Measurements from ENCODE around the gene NFILZ.

Gene NFILZ

GRCh38 chr19:8615813-8616596 is 14.4 kb upstream of the NFILZ start:
- TF ChIP-seq TAF1 (IDR thresholded peaks at IDR 0.05; ENCODE audit: borderline replicate concordance, insufficient read depth, low read length) (no peak), FOXP2 (optimal IDR thresholded peaks at IDR 0.05; ENCODE audit: borderline replicate concordance, extremely low read depth, extremely low read length, insufficient read depth) (no peak), POLR2AphosphoS5 (IDR thresholded peaks at IDR 0.05; ENCODE audit: low read depth, low read length) (no peak), REST (IDR thresholded peaks at IDR 0.05; ENCODE audit: insufficient read depth in 1 of 2, low read depth in 2 of 2, low read length in 2 of 2) (no peak), SIN3A (IDR thresholded peaks at IDR 0.05; ENCODE audit: borderline replicate concordance, insufficient read depth, low read length) (no peak)

- TF ChIP-seq POLR2AphosphoS5 (IDR thresholded peaks at IDR 0.05; ENCODE audit: low read depth, low read length), result no peak
Measured at GRCh38 chr19:8616861-8617260, 13.6 kb upstream of the NFILZ start.

- TF ChIP-seq FOXP2 (optimal IDR thresholded peaks at IDR 0.05; ENCODE audit: borderline replicate concordance, extremely low read depth, extremely low read length, insufficient read depth) (no peak), TAF1 (IDR thresholded peaks at IDR 0.05; ENCODE audit: borderline replicate concordance, insufficient read depth, low read length) (no peak), POLR2AphosphoS5 (IDR thresholded peaks at IDR 0.05; ENCODE audit: low read depth, low read length) (no peak), SIN3A (IDR thresholded peaks at IDR 0.05; ENCODE audit: borderline replicate concordance, insufficient read depth, low read length) (no peak), REST (IDR thresholded peaks at IDR 0.05; ENCODE audit: insufficient read depth in 1 of 2, low read depth in 2 of 2, low read length in 2 of 2) (no peak)
Measured at GRCh38 chr19:8617984-8618383, 12.4 kb upstream of the NFILZ start.

GRCh38 chr19:8618751-8619150 is 11.7 kb upstream of the NFILZ start:
- TF ChIP-seq POLR2AphosphoS5 (IDR thresholded peaks at IDR 0.05; ENCODE audit: low read depth, low read length) (no peak), SIN3A (IDR thresholded peaks at IDR 0.05; ENCODE audit: borderline replicate concordance, insufficient read depth, low read length) (no peak), REST (IDR thresholded peaks at IDR 0.05; ENCODE audit: insufficient read depth in 1 of 2, low read depth in 2 of 2, low read length in 2 of 2) (no peak)

GRCh38 chr19:8626842-8627241 is 3.6 kb upstream of the NFILZ start:
- TF ChIP-seq FOXP2 (optimal IDR thresholded peaks at IDR 0.05; ENCODE audit: borderline replicate concordance, extremely low read depth, extremely low read length, insufficient read depth), result no peak
- no peak for TF ChIP-seq TAF1 (IDR thresholded peaks at IDR 0.05; ENCODE audit: borderline replicate concordance, insufficient read depth, low read length)
- TF ChIP-seq POLR2AphosphoS5 (IDR thresholded peaks at IDR 0.05; ENCODE audit: low read depth, low read length), result no peak
- TF ChIP-seq REST (IDR thresholded peaks at IDR 0.05; ENCODE audit: insufficient read depth in 1 of 2, low read depth in 2 of 2, low read length in 2 of 2), result no peak
